ENCODE results near the gene EXOC4.

The EXOC4 gene

GRCh38 chr7:133511708-133512107, 258.8 kb downstream of the EXOC4 start:
- TF ChIP-seq Cebpa-rat (IDR thresholded peaks at IDR 0.05): no peak
- Histone ChIP-seq H3K36me3 (no peaks in the 10 kb centered on the region), H3K27ac (no peak overlapping the region), H4K20me1 (no peaks in the 10 kb centered on the region), H3K4me2 (no peak overlapping the region), H3K9ac (no peak overlapping the region), H3K9me3 (no peaks in the 10 kb centered on the region; the same call in 1 of the 2 replicates), H3K4me1 (no peaks in the 10 kb centered on the region), H3K27me3 (no peaks in the 10 kb centered on the region), H3K4me3 (no peak overlapping the region)

GRCh38 chr7:133512560-133512959, 259.7 kb downstream of the EXOC4 start:
- Histone ChIP-seq H3K27ac (no peak overlapping the region), H3K4me2 (no peak overlapping the region), H3K36me3 (no peaks in the 10 kb centered on the region), H3K4me1 (no peaks in the 10 kb centered on the region), H4K20me1 (no peaks in the 10 kb centered on the region), H3K27me3 (no peaks in the 10 kb centered on the region), H3K9ac (no peak overlapping the region), H3K9me3 (no peaks in the 10 kb centered on the region; the same call in 1 of the 2 replicates), H3K4me3 (no peak overlapping the region)
- TF ChIP-seq Cebpa-rat (IDR thresholded peaks at IDR 0.05): no peak

GRCh38 chr7:133513608-133514007, 260.7 kb downstream of the EXOC4 start:
- H3K4me2 ChIP-seq: no peak overlapping the region
- no peak overlapping the region for H3K27ac ChIP-seq

GRCh38 chr7:133514551-133514950, 261.7 kb downstream of the EXOC4 start:
- Histone ChIP-seq H3K4me3 (no peak overlapping the region), H3K27ac (no peak overlapping the region), H4K20me1 (no peaks in the 10 kb centered on the region), H3K4me1 (no peaks in the 10 kb centered on the region), H3K9ac (no peak overlapping the region), H3K27me3 (no peaks in the 10 kb centered on the region), H3K4me2 (no peak overlapping the region), H3K9me3 (no peaks in the 10 kb centered on the region; the same call in 1 of the 2 replicates), H3K36me3 (no peaks in the 10 kb centered on the region)
- TF ChIP-seq Cebpa-rat (IDR thresholded peaks at IDR 0.05): no peak

More at GRCh38 chr7:133513608-133514007, 260.7 kb downstream of the EXOC4 start:
- Histone ChIP-seq H3K9me3 (no peaks in the 10 kb centered on the region; the same call in 1 of the 2 replicates), H3K9ac (no peak overlapping the region), H3K4me1 (no peaks in the 10 kb centered on the region), H4K20me1 (no peaks in the 10 kb centered on the region), H3K27me3 (no peaks in the 10 kb centered on the region), H3K36me3 (no peaks in the 10 kb centered on the region), H3K4me3 (no peak overlapping the region)
- no peak for TF ChIP-seq Cebpa-rat (IDR thresholded peaks at IDR 0.05)

GRCh38 chr7:133517766-133518165, 264.9 kb downstream of the EXOC4 start:
- Histone ChIP-seq H3K4me3 (no peak overlapping the region), H3K27me3 (no peaks in the 10 kb centered on the region), H3K27ac (no peak overlapping the region), H3K9ac (no peak overlapping the region), H3K36me3 (no peaks in the 10 kb centered on the region), H3K4me2 (no peak overlapping the region), H4K20me1 (no peaks in the 10 kb centered on the region), H3K4me1 (no peaks in the 10 kb centered on the region), H3K9me3 (no peaks in the 10 kb centered on the region)
- TF ChIP-seq Cebpa-rat (IDR thresholded peaks at IDR 0.05): no peak

- TF ChIP-seq Cebpa-rat (IDR thresholded peaks at IDR 0.05): no peak
- Histone ChIP-seq H3K27ac (no peak overlapping the region), H3K4me3 (no peak overlapping the region), H3K36me3 (no peaks in the 10 kb centered on the region), H3K9ac (no peak overlapping the region), H4K20me1 (no peaks in the 10 kb centered on the region), H3K4me2 (no peak overlapping the region), H3K27me3 (no peaks in the 10 kb centered on the region), H3K4me1 (no peaks in the 10 kb centered on the region), H3K9me3 (no peaks in the 10 kb centered on the region)
Observed at GRCh38 chr7:133518718-133519117, 265.8 kb downstream of the EXOC4 start.

GRCh38 chr7:133520248-133520647, 267.4 kb downstream of the EXOC4 start:
- Histone ChIP-seq H3K27ac (no peak overlapping the region), H3K4me2 (no peak overlapping the region), H4K20me1 (no peaks in the 10 kb centered on the region), H3K27me3 (no peaks in the 10 kb centered on the region), H3K4me1 (no peaks in the 10 kb centered on the region), H3K4me3 (no peak overlapping the region), H3K9ac (no peak overlapping the region), H3K9me3 (no peaks in the 10 kb centered on the region), H3K36me3 (no peaks in the 10 kb centered on the region)
- TF ChIP-seq Cebpa-rat (IDR thresholded peaks at IDR 0.05): no peak

- Histone ChIP-seq H3K9me3 (no peaks in the 10 kb centered on the region), H3K27me3 (no peaks in the 10 kb centered on the region), H4K20me1 (no peaks in the 10 kb centered on the region), H3K4me1 (no peaks in the 10 kb centered on the region), H3K27ac (no peak overlapping the region), H3K4me3 (no peak overlapping the region), H3K36me3 (no peaks in the 10 kb centered on the region), H3K4me2 (no peak overlapping the region), H3K9ac (no peak overlapping the region)
- TF ChIP-seq Cebpa-rat (IDR thresholded peaks at IDR 0.05): no peak
Observed at GRCh38 chr7:133522501-133522900, 269.6 kb downstream of the EXOC4 start.

- TF ChIP-seq Cebpa-rat (IDR thresholded peaks at IDR 0.05): no peak
- Histone ChIP-seq H3K4me2 (no peak overlapping the region), H3K4me3 (no peak overlapping the region), H3K4me1 (no peaks in the 10 kb centered on the region), H3K9ac (no peak overlapping the region), H3K9me3 (no peaks in the 10 kb centered on the region), H4K20me1 (no peaks in the 10 kb centered on the region), H3K36me3 (no peaks in the 10 kb centered on the region), H3K27ac (no peak overlapping the region), H3K27me3 (no peaks in the 10 kb centered on the region)
Observed at GRCh38 chr7:133528796-133529195, 275.9 kb downstream of the EXOC4 start.

- H3K4me2 ChIP-seq: no peak overlapping the region
- no peak overlapping the region for H3K4me3 ChIP-seq
- no peak overlapping the region for H3K9ac ChIP-seq
- no peaks in the 10 kb centered on the region for H3K9me3 ChIP-seq
- H3K4me1 ChIP-seq: no peaks in the 10 kb centered on the region
- no peaks in the 10 kb centered on the region for H3K36me3 ChIP-seq
- TF ChIP-seq Cebpa-rat (IDR thresholded peaks at IDR 0.05): no peak
- no peak overlapping the region for H3K27ac ChIP-seq
- no peaks in the 10 kb centered on the region for H4K20me1 ChIP-seq
- H3K27me3 ChIP-seq: no peaks in the 10 kb centered on the region
Observed at GRCh38 chr7:133529861-133530260, 277.0 kb downstream of the EXOC4 start.

- TF ChIP-seq Cebpa-rat (IDR thresholded peaks at IDR 0.05): no peak
- Histone ChIP-seq H3K4me3 (no peak overlapping the region), H3K27ac (no peak overlapping the region), H3K4me2 (no peak overlapping the region), H3K9ac (no peak overlapping the region), H3K27me3 (no peaks in the 10 kb centered on the region), H3K9me3 (no peaks in the 10 kb centered on the region), H3K4me1 (no peaks in the 10 kb centered on the region), H4K20me1 (no peaks in the 10 kb centered on the region), H3K36me3 (no peaks in the 10 kb centered on the region)
Observed at GRCh38 chr7:133530682-133531081, 277.8 kb downstream of the EXOC4 start.

Data from BLaER1 (cell line).